GM12864 (cell line): ENCODE results near the gene CDK11B.

Experiments
- DNase-seq: peaks from one replicate; pipeline ENCODE4 v3.0.0-alpha.2; 2011; ENCODE audit warnings: low read depth
- H3K4me3 ChIP-seq: 2 replicates; pipeline ENCODE4 v1.5.1; 2011; ENCODE audit warnings: mild to moderate bottlenecking, low read depth, low read length, control low read depth
- CTCF ChIP-seq: IDR thresholded peaks from 2 replicates; pipeline ENCODE4 v1.5.1; 2011; ENCODE audit warnings: low read depth, mild to moderate bottlenecking, moderate library complexity, low read length, control low read depth, inconsistent platforms; ENCODE audit errors: missing control alignments

Gene CDK11B

GRCh38 chr1:1621173-1622009, 37.4 kb downstream of the CDK11B start:
- no peak for TF ChIP-seq CTCF
- DNase-seq, result no peak
- H3K4me3 ChIP-seq, result no peak overlapping the region

DNA sequence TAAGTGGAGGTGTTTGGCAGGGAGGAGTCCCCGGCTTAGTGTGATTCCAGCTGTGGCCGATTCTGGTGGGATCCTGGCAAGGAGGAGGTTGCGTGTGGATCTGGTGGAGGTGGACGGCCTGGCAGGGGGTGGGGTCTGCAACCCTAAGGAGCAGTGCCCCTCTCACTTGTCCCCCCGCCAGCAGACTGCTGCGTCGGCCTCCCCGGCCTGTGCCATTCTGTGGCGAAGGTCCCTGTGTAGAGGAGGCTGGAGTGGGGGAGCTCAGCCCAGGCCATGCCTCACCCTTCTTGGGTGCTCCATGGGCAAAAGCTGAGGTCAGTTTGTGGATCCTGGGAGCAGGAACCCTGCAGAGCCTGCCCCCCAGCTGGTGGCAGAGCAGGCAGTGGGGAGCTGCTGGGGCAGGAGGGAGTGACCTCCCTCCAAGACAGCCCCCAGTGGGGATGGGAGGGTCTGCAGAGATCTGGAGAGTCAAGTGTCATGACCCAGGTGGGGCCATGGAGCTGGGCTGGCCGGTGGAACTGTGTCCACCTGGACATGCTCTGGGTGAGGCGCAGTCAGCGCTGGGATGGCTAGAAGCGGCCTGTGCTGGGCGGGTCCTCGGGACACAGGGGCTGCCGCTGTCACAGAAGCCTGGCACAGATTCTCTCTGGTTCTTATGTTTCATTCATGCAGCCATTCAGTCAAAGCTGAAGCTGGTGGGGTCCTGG, 38.2 kb downstream of the CDK11B start:
- no peak for DNase-seq
- TF ChIP-seq CTCF, result no peak
- no peak overlapping the region for H3K4me3 ChIP-seq

- H3K4me3 ChIP-seq, result no peak overlapping the region
- DNase-seq, result no peak
- TF ChIP-seq CTCF, result peak; percentile 30
Measured at GRCh38 chr1:1619917-1620361, 38.9 kb downstream of the CDK11B start.

- no peak overlapping the region for H3K4me3 ChIP-seq
- DNase-seq, result no peak
- TF ChIP-seq CTCF, result no peak
Measured at GRCh38 chr1:1618396-1619068, 40.3 kb downstream of the CDK11B start.

DNA sequence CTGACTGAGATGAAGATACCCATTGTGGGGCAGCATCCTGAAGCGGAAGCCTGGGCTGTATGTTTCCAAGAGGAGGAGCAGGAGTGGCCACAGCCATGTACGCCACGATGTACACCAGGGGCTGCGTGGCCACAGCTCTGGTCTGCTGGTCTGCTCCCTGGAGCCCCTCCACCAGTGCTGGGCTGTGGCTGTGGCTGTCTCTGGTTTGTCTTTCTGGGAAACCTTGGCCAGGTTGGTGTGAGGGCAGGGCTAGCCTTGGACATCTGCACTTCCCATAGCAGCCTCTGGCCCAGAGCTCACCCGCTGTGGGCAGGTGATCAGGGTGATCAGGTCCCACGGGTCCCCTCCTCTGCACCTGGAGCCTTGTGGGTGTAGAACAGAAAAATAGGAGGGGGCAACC, 40.9 kb downstream of the CDK11B start:
- no peak overlapping the region for H3K4me3 ChIP-seq
- DNase-seq, result no peak
- no peak for TF ChIP-seq CTCF

DNA sequence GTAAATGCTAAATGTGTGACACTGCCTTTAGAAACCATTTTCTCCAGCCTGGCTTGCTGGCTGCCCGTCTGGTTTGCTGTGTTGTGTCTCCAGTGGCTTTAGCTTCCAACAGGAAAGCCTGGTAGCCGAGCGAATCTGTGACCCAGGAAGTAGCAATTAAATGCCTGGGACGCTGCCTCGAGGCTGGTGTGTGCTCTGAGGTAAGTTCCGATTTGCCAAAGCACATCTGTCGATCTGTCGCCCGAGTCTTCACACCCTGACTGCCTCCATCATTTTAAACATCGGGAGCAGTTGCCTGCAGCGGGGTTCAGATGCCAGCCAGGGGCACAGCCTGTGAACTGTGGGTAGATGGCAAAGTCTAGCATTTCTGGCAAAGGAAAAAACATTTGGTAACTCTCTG, 41.3 kb downstream of the CDK11B start:
- DNase-seq, result no peak
- no peak overlapping the region for H3K4me3 ChIP-seq
- no peak for TF ChIP-seq CTCF
